DOHH2 (cell line): Measurements from ENCODE around the gene KRTAP9-6.

Source experiments
- EZH2phosphoT487 ChIP-seq: fragments of 200-600 bp; sonication (generic); IDR thresholded peaks from 2 replicates; pipeline ENCODE4 v1.6.1; 2017; ENCODE audit warnings: borderline replicate concordance, mild to moderate bottlenecking, antibody characterized with exemption, low read length, moderate library complexity, mixed read lengths
- TF ChIP-seq, protein P1 (sequence below): fragments of 200-600 bp; sonication (generic); IDR thresholded peaks from one replicate; pipeline ENCODE4 v1.5.1; 2014; ENCODE audit warnings: antibody characterized with exemption, mild to moderate bottlenecking, low read depth, low read length; ENCODE audit not compliant: poor library complexity, severe bottlenecking

DNA sequence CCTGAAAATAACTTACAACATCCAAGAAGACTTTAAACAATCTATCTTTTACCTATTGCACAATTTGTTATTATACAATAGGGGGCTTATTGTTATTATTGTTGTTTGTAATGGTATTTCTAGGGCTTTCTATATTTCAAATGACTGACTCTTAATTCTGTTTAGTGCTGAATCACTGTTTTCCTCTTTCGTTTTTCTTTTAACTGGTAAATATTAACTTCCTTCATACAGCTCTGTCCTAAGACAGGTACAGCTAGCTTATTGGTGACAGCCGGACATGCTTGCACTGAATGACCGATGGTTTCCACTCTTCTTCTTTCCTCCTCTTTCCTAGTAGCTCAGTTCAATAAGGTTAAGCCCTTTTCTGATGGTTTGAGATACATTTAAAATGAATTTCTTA, 21.9 kb downstream of the KRTAP9-6 start:
- TF ChIP-seq, protein P1, sequence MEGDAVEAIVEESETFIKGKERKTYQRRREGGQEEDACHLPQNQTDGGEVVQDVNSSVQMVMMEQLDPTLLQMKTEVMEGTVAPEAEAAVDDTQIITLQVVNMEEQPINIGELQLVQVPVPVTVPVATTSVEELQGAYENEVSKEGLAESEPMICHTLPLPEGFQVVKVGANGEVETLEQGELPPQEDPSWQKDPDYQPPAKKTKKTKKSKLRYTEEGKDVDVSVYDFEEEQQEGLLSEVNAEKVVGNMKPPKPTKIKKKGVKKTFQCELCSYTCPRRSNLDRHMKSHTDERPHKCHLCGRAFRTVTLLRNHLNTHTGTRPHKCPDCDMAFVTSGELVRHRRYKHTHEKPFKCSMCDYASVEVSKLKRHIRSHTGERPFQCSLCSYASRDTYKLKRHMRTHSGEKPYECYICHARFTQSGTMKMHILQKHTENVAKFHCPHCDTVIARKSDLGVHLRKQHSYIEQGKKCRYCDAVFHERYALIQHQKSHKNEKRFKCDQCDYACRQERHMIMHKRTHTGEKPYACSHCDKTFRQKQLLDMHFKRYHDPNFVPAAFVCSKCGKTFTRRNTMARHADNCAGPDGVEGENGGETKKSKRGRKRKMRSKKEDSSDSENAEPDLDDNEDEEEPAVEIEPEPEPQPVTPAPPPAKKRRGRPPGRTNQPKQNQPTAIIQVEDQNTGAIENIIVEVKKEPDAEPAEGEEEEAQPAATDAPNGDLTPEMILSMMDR: no peak
- TF ChIP-seq EZH2phosphoT487: no peak
